Neuronal stem cell (in vitro differentiated cells): ENCODE results near the gene NUP133.

Experiments used
- DNase-seq: peaks from one replicate; pipeline ENCODE4 v3.0.0-alpha.2; 2013; ENCODE audit warnings: low spot score
- H2AFZ ChIP-seq: one replicate; pipeline ENCODE4 v1.6.1; 2013; ENCODE audit warnings: mild to moderate bottlenecking, low read length, inconsistent platforms
- H2AK5ac ChIP-seq: 2 replicates; pipeline ENCODE4 v1.6.1; 2013; ENCODE audit warnings: low read depth, mild to moderate bottlenecking, inconsistent platforms, low read length, moderate library complexity, mixed read lengths
- H2BK120ac ChIP-seq: 2 replicates; pipeline ENCODE4 v1.6.1; 2013; ENCODE audit warnings: low read depth, mild to moderate bottlenecking, inconsistent platforms, low read length, moderate library complexity, mixed read lengths
- H2BK12ac ChIP-seq: one replicate; pipeline ENCODE4 v1.6.1; 2013; ENCODE audit warnings: low read length, inconsistent platforms
- H2BK15ac ChIP-seq: 2 replicates; pipeline ENCODE4 v1.6.1; 2013; ENCODE audit warnings: mild to moderate bottlenecking, low read length, inconsistent platforms, mixed read lengths
- H2BK5ac ChIP-seq: one replicate; pipeline ENCODE4 v1.6.1; 2013; ENCODE audit warnings: inconsistent platforms, mild to moderate bottlenecking, low read length, moderate library complexity
- H3K14ac ChIP-seq: one replicate; pipeline ENCODE4 v1.6.1; 2013; ENCODE audit warnings: low read length, inconsistent platforms
- H3K18ac ChIP-seq: 2 replicates; pipeline ENCODE4 v1.6.1; 2013; ENCODE audit warnings: low read length, inconsistent platforms
- H3K23ac ChIP-seq: 2 replicates; pipeline ENCODE4 v1.6.1; 2013; ENCODE audit warnings: low read depth, mild to moderate bottlenecking, mixed read lengths, low read length, inconsistent platforms; ENCODE audit not compliant: poor library complexity
- H3K27ac ChIP-seq: replicated peaks from 3 replicates; pipeline ENCODE4 v1.5.1; 2013; ENCODE audit warnings: low read length, inconsistent platforms
- H3K27me3 ChIP-seq, 3 experiments: 2 replicates each; pipeline ENCODE4 v1.6.1; 2013; ENCODE audit warnings: low read length in 3 of 3, mild to moderate bottlenecking in 2 of 3, inconsistent platforms in 1 of 3, low read depth in 1 of 3, mixed read lengths in 1 of 3, moderate library complexity in 1 of 3; ENCODE audit not compliant: control insufficient read depth in 3 of 3, insufficient read depth in 3 of 3
- H3K36me3 ChIP-seq, 2 donors: replicated peaks in 1 of 2; 2 replicates each; pipeline ENCODE4 v1.6.1; 2013; ENCODE audit warnings: low read length in 2 of 2; ENCODE audit not compliant: control insufficient read depth in 2 of 2, insufficient read depth in 2 of 2
- H3K4ac ChIP-seq: 2 replicates; pipeline ENCODE4 v1.6.1; 2013; ENCODE audit warnings: inconsistent platforms, mild to moderate bottlenecking, low read length, moderate library complexity
- H3K4me1 ChIP-seq, 2 donors: 1 replicate in 1 of 2; 2 replicates in 1 of 2; pipeline ENCODE4 v1.6.1; 2013; ENCODE audit warnings: low read length in 2 of 2, low read depth in 1 of 2; ENCODE audit not compliant: control insufficient read depth in 2 of 2, insufficient read depth in 1 of 2
- H3K4me2 ChIP-seq: one replicate; pipeline ENCODE4 v1.6.1; 2013; ENCODE audit warnings: mild to moderate bottlenecking, low read length, inconsistent platforms; ENCODE audit not compliant: insufficient read depth, poor library complexity, severe bottlenecking
- H3K4me3 ChIP-seq, 2 donors: 2 replicates each; pipeline ENCODE4 v1.5.1; 2013; ENCODE audit warnings: low read length in 2 of 2, mild to moderate bottlenecking in 2 of 2, inconsistent platforms in 1 of 2, moderate library complexity in 1 of 2
- H3K79me1 ChIP-seq: one replicate; pipeline ENCODE4 v1.6.1; 2013; ENCODE audit warnings: low read depth, mild to moderate bottlenecking, inconsistent platforms, low read length, moderate library complexity
- H3K9ac ChIP-seq: one replicate; pipeline ENCODE4 v1.6.1; 2013; ENCODE audit warnings: mild to moderate bottlenecking, low read depth, low read length, inconsistent platforms; ENCODE audit not compliant: poor library complexity
- H3K9me3 ChIP-seq, 2 donors: replicated peaks in 1 of 2; 2 replicates each; pipeline versions ENCODE3 to v1.6.1; 2013; ENCODE audit warnings: low read length in 2 of 2, mild to moderate bottlenecking in 2 of 2, inconsistent platforms in 1 of 2, low read depth in 1 of 2, mixed read lengths in 1 of 2, moderate library complexity in 1 of 2; ENCODE audit not compliant: control insufficient read depth in 2 of 2, insufficient read depth in 1 of 2
- H4K8ac ChIP-seq: one replicate; pipeline ENCODE4 v1.6.1; 2013; ENCODE audit warnings: low read depth, mild to moderate bottlenecking, inconsistent platforms, low read length, moderate library complexity
- H4K91ac ChIP-seq: one replicate; pipeline ENCODE4 v1.6.1; 2013; ENCODE audit warnings: low read length, low read depth, mild to moderate bottlenecking, inconsistent platforms; ENCODE audit not compliant: poor library complexity
- WGBS, 2 donors: extraction: QIAGEN DNeasy Blood & Tissue Kit; methylation state at CpG; one replicate each; pipeline ENCODE4 v1.1.7; 2013; ENCODE audit warnings: missing lambda C conversion rate in 2 of 2, mixed read lengths in 1 of 2; ENCODE audit not compliant: insufficient read length in 2 of 2, insufficient replicate concordance in 1 of 2; ENCODE audit errors: extremely low coverage in 2 of 2; 5-methylcytosine and 5-hydroxymethylcytosine counted together

The NUP133 gene

GRCh38 chr1:229482511-229482910 is 25.6 kb downstream of the NUP133 start:
- no peak overlapping the region for H3K4ac ChIP-seq
- no peak overlapping the region for H3K4me3 ChIP-seq
- no peak overlapping the region for H2AFZ ChIP-seq
- peaks cover 21 to 98% of the 10 kb centered on the region in 2 donors for H3K36me3 ChIP-seq
- H3K27ac ChIP-seq: no peak overlapping the region
- H2BK120ac ChIP-seq: no peak overlapping the region
- no peak overlapping the region for H2BK12ac ChIP-seq
- H3K14ac ChIP-seq: no peak overlapping the region
- no peaks in the 10 kb centered on the region for H3K4me1 ChIP-seq
- no peak overlapping the region for H2BK15ac ChIP-seq
- no peak overlapping the region for H3K18ac ChIP-seq
- H3K4me2 ChIP-seq: no peak overlapping the region
- no peak overlapping the region for H3K9ac ChIP-seq
- no CpG with 5 or more reads among the region's 5 CpGs for WGBS, 2 donors
- H2AK5ac ChIP-seq: no peak overlapping the region
- H4K91ac ChIP-seq: no peak overlapping the region
- H3K27me3 ChIP-seq: no peaks in the 10 kb centered on the region
- no peak overlapping the region for H3K23ac ChIP-seq
- H3K9me3 ChIP-seq: no peaks in the 10 kb centered on the region
- DNase-seq: no peak
- no peak overlapping the region for H4K8ac ChIP-seq
- no peaks in the 10 kb centered on the region for H3K79me1 ChIP-seq
- H2BK5ac ChIP-seq: no peak overlapping the region

GRCh38 chr1:229480495-229480894 is 27.6 kb downstream of the NUP133 start:
- H2AK5ac ChIP-seq: no peak overlapping the region
- no peak overlapping the region for H2BK12ac ChIP-seq
- no peaks in the 10 kb centered on the region for H3K27me3 ChIP-seq
- no peak overlapping the region for H4K8ac ChIP-seq
- DNase-seq: no peak
- H4K91ac ChIP-seq: no peak overlapping the region
- H3K4ac ChIP-seq: no peak overlapping the region
- H3K79me1 ChIP-seq: no peaks in the 10 kb centered on the region
- H2BK120ac ChIP-seq: no peak overlapping the region
- no peak overlapping the region for H3K27ac ChIP-seq
- H3K23ac ChIP-seq: no peak overlapping the region
- H3K9ac ChIP-seq: peak overlapping the region; percentile 30
- no peaks in the 10 kb centered on the region for H3K4me1 ChIP-seq
- H2BK5ac ChIP-seq: no peak overlapping the region
- no peak overlapping the region for H3K18ac ChIP-seq
- no peak overlapping the region for H3K4me2 ChIP-seq
- no peak overlapping the region for H2AFZ ChIP-seq
- WGBS, 2 donors: no CpG with 5 or more reads among the region's 7 CpGs
- H3K4me3 ChIP-seq: no peak overlapping the region
- H2BK15ac ChIP-seq: no peak overlapping the region
- H3K14ac ChIP-seq: no peak overlapping the region
- H3K36me3 ChIP-seq: peaks cover 18 to 95% of the 10 kb centered on the region in 2 donors
- H3K9me3 ChIP-seq: no peaks in the 10 kb centered on the region

GRCh38 chr1:229479660-229480399 is 28.3 kb downstream of the NUP133 start:
- no peak overlapping the region for H4K8ac ChIP-seq
- no peak overlapping the region for H3K4me3 ChIP-seq
- no peak overlapping the region for H2AK5ac ChIP-seq
- H3K4ac ChIP-seq: no peak overlapping the region
- H3K23ac ChIP-seq: no peak overlapping the region
- no peak overlapping the region for H2AFZ ChIP-seq
- H3K27ac ChIP-seq: no peak overlapping the region
- no peaks in the 10 kb centered on the region for H3K27me3 ChIP-seq
- no peak for DNase-seq
- no peak overlapping the region for H4K91ac ChIP-seq
- no peaks in the 10 kb centered on the region for H3K9me3 ChIP-seq
- no peaks in the 10 kb centered on the region for H3K79me1 ChIP-seq
- no peaks in the 10 kb centered on the region for H3K4me1 ChIP-seq
- H3K4me2 ChIP-seq: no peak overlapping the region
- WGBS, 2 donors: no CpG with 5 or more reads among the region's 10 CpGs
- no peak overlapping the region for H2BK5ac ChIP-seq
- no peak overlapping the region for H2BK15ac ChIP-seq
- no peak overlapping the region for H3K18ac ChIP-seq
- no peak overlapping the region for H3K14ac ChIP-seq
- no peak overlapping the region for H2BK12ac ChIP-seq
- no peak overlapping the region for H3K9ac ChIP-seq
- H2BK120ac ChIP-seq: no peak overlapping the region
- H3K36me3 ChIP-seq: peaks cover 15 to 95% of the 10 kb centered on the region in 2 donors

- no CpG with 5 or more reads among the region's 1 CpG for WGBS, 2 donors
- Histone ChIP-seq H2BK120ac (no peak overlapping the region), H2BK5ac (no peak overlapping the region), H3K36me3 (peaks cover 20 to 95% of the 10 kb centered on the region in 2 donors), H3K9ac (no peak overlapping the region), H3K27ac (no peak overlapping the region), H2AFZ (no peak overlapping the region), H3K14ac (no peak overlapping the region), H3K18ac (no peak overlapping the region), H4K91ac (no peak overlapping the region), H3K9me3 (no peaks in the 10 kb centered on the region), H2BK15ac (no peak overlapping the region), H3K4me2 (no peak overlapping the region), H3K4me1 (no peaks in the 10 kb centered on the region), H3K23ac (no peak overlapping the region), H3K4ac (no peak overlapping the region), H3K27me3 (no peaks in the 10 kb centered on the region), H2AK5ac (no peak overlapping the region), H4K8ac (no peak overlapping the region), H2BK12ac (no peak overlapping the region), H3K79me1 (no peaks in the 10 kb centered on the region), H3K4me3 (no peak overlapping the region)
- no peak for DNase-seq
These were observed 29.3 kb downstream of the NUP133 start for GRCh38 chr1:229478852-229479251.
